Right lung (tissue), 5 donors: ENCODE results near the gene KDM4B. TPM values are rescaled to one million over a fixed set of nuclear protein-coding genes. Genes with fewer than 3 reads are reported as not detected.

Experiments used
- DNase-seq, 2 donors: peaks; one replicate each; pipeline ENCODE4 v3.0.0-alpha.2; 2013
- polyA plus RNA-seq, 5 donors: library from polyadenylated mRNA; unstranded; fragments of 120-200 nt; gene quantifications; one replicate each; pipeline versions ENCODE4 v1.2.1 to v1.2.3, GENCODE V29; 2013; ENCODE audit warnings: inconsistent platforms in 1 of 5, low replicate concordance in 1 of 5; ENCODE audit not compliant: insufficient read length in 5 of 5, insufficient read depth in 1 of 5

The KDM4B gene
- polyA plus RNA-seq, 5 donors, result 19.1 to 34.8 (median 24.8) TPM

DNA sequence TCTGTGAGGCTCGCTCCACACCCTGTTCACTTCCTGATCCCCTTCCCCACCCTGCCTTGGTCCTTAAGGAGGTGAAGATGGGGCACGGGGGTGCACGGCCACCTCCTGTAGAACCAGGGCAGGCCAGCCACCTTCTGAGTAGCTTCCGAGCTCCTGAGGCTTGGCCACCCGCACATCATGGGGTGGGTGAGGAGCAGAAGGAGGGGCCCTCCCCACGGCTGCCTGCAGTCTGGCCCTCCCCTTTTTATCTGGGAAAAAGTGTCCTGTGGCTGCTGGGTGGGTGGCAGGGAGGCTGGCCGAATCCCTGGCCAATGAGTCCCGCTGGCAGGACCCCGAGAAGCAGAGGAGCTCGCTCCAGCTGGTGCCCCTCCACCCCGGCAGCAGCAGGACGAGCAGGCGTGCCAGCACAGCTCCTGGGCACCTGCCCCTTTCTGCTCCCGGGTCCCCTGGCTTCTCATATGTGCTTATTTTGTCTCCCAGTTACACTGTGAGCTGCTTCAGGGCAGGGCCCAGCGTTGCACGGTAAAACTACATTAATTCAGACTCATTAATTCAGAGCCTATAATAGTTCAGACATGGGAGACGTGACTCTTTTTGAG is 135.0 kb downstream of the KDM4B start:
- DNase-seq, result no peak

DNA sequence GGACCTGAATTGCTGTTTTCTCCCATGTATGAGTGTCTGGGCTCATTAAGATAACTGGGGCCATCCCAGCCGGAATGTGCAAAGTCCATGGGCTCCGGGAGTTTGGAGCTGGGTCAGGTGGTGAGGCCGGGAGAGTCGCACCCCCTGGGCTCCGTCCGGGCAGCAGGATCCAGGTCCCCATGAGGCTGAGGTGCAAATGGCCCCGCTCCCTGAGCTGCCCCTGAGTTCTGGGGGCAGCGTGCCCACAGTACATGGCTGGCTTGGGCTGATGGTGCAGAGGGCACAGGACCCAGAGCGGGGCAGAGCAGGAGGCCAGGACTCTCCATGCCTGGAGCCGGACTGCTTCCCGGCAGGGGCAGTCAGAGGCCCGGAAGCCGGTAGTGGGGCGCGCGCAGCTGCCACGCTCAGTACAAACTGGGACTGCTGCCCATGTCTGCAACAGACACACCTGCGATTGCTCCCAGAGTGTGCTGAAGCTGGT is 136.0 kb downstream of the KDM4B start:
- no peak for DNase-seq

GRCh38 chr19:5106191-5106726 is 137.3 kb downstream of the KDM4B start:
- DNase-seq, result no peak

DNA sequence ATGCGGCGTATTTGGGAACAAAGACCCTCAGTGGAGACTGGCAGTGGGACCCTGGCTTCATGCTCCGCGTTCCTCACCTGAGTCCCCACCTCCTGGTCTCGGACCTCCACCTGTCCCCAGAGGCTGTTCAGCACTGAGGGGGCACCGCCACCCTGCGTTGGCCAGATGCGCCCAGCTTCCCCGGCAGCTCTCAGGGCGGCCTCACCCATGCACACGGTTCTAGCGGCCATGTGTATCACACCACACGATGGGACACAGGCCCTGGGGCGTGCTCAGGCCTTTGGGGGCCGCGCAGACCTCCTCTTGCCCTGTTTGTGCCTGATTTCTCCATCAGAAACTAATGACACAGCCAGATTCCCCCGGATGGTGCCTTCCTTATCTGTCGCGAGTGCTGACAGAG is 138.1 kb downstream of the KDM4B start:
- no peak for DNase-seq

DNA sequence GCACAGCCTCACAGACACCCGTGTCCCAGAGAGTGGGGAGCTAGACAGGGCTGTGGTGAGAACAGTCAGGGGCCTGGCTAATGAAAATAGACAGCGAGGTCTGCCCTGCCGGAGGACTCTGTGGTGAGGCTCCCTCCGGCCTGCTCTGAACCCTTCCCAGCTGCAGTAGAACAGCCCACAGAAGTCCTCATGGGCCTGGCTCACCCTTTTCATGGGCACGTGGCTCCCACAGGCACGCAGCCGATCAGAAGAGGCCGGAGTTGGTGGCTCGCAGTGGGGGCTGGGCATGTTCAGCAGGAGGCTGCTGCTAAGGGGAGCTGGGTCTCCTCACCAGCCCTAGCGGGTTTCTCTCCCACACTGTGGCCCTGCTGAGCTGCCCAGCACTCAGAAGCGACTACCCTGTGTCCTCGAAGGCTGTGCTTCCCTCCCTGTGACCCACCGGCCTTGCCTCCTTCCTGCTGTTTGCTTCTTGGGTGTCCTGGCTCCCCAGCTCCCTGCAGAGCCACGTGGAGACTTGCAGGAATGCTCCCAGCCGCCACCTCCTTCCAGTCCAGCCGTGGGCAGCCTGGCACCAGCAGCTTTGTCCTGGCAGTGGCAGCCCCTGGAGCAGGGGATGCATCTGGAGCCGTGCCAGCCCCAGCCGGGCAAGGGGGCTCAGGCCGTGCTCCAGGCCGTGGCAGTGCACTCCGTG is 138.7 kb downstream of the KDM4B start:
- DNase-seq, result no peak

- no peak for DNase-seq
Observed at GRCh38 chr19:5108123-5108596, 139.2 kb downstream of the KDM4B start.

DNA sequence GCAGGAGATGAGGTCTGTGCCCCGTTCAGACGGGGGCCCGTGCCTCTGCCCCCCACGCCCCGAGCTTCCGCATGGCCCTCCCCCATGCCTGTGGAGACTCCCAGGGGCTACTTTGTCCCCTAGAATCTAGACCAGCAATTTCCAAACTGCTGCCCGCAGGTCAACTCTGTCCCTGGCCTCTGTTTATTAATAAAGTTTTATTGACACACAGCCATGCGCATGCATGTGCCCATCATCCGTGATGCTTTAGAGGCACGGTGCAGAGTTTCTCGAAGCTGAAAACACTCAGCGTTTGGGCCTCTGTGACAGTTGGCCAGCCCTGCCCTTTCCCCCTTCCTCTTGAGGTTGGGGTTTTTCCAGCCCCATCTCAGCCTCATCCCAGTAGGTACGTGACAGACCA is 140.0 kb downstream of the KDM4B start:
- no peak for DNase-seq

DNA sequence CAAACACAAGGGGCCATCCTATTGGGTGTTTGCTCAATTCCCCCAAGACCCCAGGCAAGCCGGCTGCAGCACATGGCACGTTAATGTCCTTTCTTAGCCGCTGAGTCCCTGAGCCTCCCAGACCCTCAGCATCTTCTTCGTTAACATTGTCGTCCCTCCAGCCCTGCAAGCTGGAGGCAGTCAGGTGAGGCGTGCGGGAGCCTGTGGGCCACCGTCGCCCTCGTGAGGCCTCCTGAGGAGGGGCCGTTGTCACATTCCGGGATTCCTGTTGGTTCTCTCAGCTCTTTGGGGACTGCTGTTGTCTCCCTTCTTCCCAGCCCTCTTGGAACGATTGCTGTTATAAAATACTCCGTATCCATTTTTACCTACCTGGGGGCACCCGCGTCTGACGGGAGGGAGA is 140.6 kb downstream of the KDM4B start:
- no peak for DNase-seq

DNA sequence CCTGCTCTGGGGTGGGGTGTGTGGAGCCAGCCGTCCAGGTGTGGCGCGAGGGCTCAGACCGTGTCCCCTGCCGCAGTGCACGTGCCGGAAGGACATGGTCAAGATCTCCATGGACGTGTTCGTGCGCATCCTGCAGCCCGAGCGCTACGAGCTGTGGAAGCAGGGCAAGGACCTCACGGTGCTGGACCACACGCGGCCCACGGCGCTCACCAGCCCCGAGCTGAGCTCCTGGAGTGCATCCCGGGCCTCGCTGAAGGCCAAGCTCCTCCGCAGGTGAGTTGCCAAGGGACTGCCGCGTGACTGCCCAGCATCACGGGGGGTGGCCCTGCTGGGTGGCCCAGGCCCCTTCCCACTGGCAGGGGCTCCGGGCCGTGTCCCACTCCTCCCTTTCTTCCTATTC is 141.6 kb downstream of the KDM4B start:
- no peak for DNase-seq

DNA sequence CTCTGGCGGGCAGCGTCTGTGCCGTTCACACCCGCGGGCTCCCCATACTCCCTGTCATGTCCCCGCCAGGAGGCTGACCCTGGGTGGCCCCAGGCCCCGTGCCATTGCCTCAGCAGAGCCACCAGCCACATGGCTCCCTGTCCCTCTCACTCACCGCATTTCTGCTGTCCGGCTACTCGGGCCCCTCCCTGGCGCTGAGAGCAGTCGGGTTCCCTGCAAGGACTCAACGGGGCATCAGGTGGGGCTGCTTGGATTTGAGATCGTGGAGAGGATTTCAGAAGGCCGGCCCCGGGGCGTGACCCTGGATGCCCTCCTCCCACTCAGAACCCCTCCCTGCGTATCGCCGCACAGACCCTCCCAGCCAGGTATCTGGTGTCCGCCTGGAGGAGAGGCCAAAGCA is 142.1 kb downstream of the KDM4B start:
- DNase-seq, result no peak

DNA sequence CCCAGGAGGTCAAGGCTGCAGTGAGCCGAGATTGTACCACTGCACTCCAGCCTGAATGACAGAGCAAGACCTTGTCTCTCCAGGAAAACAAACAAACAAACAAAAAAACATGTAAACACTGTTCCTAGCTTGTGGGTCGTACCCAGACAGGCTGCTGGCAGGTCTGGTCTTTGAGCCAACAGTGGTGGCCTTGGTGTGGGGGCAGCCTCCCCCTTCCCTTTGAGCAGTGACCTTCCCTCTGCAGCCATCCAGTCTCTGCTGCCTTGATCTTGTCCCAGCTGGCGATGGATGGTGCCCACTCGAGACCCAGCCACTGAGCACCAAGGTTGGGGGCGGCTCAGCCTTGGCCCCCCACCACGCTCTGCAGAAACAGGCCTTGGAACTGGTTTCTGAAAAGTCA is 143.3 kb downstream of the KDM4B start:
- DNase-seq, result no peak

- DNase-seq, result no peak
Observed at GRCh38 chr19:5112681-5113575, 144.0 kb downstream of the KDM4B start.

DNA sequence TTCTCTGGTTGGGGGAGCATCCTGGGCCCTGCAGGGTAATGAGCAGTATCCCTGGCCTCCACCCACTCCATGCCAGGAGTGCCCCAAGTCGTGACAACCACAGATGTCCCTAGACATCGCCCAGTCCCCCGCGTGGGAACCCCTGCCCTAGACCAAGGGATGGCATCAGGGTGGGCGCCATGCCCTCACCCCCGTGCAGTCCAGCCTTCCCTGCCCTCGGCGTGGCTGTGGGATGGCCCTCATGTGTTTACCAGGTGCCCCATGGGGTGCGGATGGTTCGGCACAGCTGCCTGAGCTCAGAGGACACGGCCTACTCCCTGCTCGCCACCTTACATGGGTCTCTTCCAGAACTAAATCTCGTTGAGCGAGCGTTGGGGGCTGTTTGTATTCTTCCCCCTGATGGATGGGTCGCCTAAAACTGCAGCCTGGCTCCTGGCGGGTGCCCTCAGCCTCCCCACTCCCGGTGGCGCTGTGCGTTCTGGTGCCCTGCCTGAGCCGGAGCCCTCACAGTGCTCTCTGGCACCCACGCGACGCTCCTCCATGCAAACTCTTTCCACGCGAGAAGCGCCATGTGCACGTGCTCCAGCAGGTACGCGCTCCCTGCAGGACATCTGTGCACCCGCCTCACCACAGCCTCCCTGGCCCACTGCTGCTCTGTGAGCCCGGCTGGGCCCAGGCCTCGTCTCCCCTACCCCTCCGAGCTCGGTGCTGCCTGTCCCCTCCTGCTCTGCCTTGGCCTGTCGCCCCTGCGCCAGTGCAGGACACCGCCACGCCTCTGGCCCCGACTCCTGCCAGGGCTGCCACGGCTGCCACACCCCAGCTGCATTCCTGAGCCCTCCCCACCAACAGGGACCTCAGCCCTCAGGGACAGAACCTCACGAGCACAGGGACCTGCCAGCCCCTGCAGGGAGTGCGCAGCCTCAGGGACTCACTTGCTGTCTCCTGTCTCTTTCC is 145.0 kb downstream of the KDM4B start:
- DNase-seq, result no peak

DNA sequence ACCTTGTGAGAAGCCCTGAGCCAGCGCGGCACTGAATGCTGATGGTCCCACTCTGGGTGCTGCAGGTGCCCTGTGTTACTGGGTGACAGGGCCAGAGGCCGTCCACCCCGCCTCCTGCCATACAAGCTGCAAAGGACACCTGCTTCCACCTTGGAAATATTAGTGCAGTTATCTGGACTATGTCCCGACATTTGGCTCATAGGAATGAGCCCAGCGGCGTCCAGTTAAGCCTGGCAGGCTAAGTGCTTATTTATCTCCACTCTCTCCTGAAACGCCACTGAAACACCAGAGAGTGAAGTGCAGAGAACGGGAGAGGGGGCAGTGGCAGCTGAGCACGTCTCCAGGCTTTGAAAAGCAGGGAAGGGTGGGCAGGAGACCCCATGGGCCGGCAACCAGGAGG is 145.8 kb downstream of the KDM4B start:
- no peak for DNase-seq

- no peak for DNase-seq
Observed at GRCh38 chr19:5115351-5115750, 146.4 kb downstream of the KDM4B start.

GRCh38 chr19:5115771-5116202 is 146.9 kb downstream of the KDM4B start:
- DNase-seq, result no peak

DNA sequence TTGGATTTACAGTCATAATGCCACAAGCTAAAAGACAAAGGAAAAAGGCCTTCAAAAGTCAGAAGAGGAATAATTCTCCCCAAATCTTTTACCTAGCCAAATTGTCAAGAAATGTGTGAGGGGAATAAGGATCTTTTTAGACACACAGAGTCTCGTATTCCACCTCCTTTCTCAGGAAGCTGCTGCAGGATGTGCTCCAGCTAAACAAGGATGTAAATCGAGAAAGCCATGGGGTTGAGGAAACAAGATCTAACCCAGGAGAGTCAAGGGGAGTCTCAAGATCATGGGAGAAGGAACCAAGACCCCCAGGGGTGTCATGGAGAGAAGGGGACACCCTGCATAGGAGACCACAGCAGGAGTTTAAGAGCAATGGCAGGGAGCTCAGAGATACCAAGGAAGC is 147.4 kb downstream of the KDM4B start:
- no peak for DNase-seq

GRCh38 chr19:5117421-5117820 is 148.5 kb downstream of the KDM4B start:
- DNase-seq, result no peak

DNA sequence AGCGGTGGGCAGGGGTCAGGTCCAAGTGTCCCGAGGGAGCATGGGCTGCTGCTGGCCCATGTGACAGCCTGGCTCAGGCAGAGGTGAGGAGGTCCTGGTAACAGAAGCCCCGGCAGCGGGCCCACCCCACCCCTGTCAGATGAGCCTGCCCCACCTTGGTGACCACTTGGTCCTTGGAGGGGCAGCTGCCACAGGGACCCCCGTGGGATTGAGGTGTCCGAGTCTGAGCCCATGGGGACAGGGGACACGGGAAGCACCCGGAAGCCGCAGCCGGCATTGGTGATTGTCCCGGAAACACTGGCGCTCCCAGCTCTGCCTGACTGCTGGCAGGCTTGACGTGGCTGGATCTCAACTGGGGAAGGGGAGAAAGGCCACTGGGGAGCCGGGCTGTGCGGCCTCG is 149.1 kb downstream of the KDM4B start:
- DNase-seq, result no peak

DNA sequence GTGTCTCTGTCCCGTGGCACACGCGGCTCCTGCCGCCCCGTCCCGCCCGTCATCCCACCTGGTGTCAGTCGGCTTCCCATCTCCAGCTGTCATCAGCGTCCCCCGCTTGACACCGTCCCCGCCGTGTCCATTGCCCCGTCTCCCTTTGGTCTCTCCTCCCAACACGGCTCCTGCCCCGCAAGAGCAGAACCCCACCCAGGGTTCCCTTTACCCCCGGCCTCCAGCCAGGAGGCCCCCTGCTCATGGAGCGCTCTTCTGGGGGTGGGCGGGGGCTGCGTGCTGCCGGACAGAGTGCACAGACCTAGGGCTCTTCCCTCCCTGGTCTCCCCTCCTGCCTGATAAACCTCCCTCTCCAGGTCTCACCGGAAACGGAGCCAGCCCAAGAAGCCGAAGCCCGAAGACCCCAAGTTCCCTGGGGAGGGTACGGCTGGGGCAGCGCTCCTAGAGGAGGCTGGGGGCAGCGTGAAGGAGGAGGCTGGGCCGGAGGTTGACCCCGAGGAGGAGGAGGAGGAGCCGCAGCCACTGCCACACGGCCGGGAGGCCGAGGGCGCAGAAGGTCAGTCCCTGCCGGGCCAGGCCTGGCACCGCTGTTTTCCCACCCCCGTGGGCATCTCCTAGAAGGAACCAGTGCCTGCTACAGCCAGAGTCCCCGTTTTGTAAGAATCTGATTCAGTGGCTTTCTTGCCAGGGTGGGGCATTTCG is 150.5 kb downstream of the KDM4B start:
- DNase-seq, result no peak
